AG04450 (cell line): ENCODE results near the gene CST4. TPM values are rescaled to one million over a fixed set of nuclear protein-coding genes. Genes with fewer than 3 reads are reported as not detected.
A peak's percentile ranks its signal among the peaks of the same experiment; 100 is the strongest.
"Not testable (repeated sequence)": the region's sequence is repeated elsewhere in the genome, so short reads cannot be mapped to it uniquely, and the experiment has no call there.

Source experiments
- CTCF ChIA-PET: fragments of 300-600, 350-600 bp; formaldehyde crosslinking; extraction: SDS; loops from one replicate; lab custom pipeline; 2022; ENCODE audit warnings: antibody characterized with exemption, inconsistent platforms; lab: Charles Lee
- POLR2A ChIA-PET: fragments of 350-600 bp; formaldehyde crosslinking; extraction: SDS; loops from one replicate; lab custom pipeline; 2021; ENCODE audit warnings: antibody characterized with exemption, inconsistent platforms; lab: Yijun Ruan, JAX
- DNase-seq: peaks from one replicate; pipeline ENCODE4 v3.0.0-alpha.2; 2011; ENCODE audit warnings: low read depth, low spot score
- H3K27ac ChIP-seq: one replicate; pipeline ENCODE4 v1.5.1; 2012; ENCODE audit warnings: low read depth, low read length, control low read depth
- H3K27me3 ChIP-seq: one replicate; pipeline ENCODE4 v1.6.0; 2012; ENCODE audit warnings: low read length; ENCODE audit not compliant: control insufficient read depth, insufficient read depth
- H3K4me3 ChIP-seq: 2 replicates; pipeline ENCODE4 v1.5.1; 2011; ENCODE audit warnings: mild to moderate bottlenecking, low read depth, low read length, control low read depth
- H3K9me3 ChIP-seq: 2 replicates; pipeline ENCODE4 v1.5.1; 2012; ENCODE audit warnings: low read length; ENCODE audit not compliant: control insufficient read depth, insufficient read depth
- CTCF ChIP-seq: IDR thresholded peaks from 2 replicates; pipeline ENCODE4 v1.5.1; 2011; ENCODE audit warnings: low read depth, low read length, control low read depth, inconsistent platforms
- polyA plus RNA-seq: library from polyadenylated mRNA; depleted of rRNA; stranded (reverse); fragments of >200 nt; gene quantifications from 2 replicates; pipeline ENCODE4 v1.2.3, GENCODE V29; 2011

The CST4 gene
- polyA plus RNA-seq, 1 experiment, result not detected

- peak overlapping the region; percentile 47 for H3K27ac ChIP-seq
- H3K9me3 ChIP-seq, result no peaks in the 10 kb centered on the region; the same call in 1 of the 2 replicates
- CTCF ChIA-PET, result interaction anchor here (0.6 to 2.3 kb wide), 3 partner anchors 8 to 53 kb away, joined by 4 to 8 read pairs (median 4); no protein-coding TSS in a partner anchor
- H3K27me3 ChIP-seq, result no peaks in the 10 kb centered on the region
- POLR2A ChIA-PET, result interaction anchor here (0.9 kb wide), 1 partner anchor 22 kb away, joined by 3 read pairs; the partner anchor contains the start of gene CST3
- DNase-seq, result peak; percentile 41
- no peak overlapping the region for H3K4me3 ChIP-seq
- TF ChIP-seq CTCF, result no peak
These were observed 28.6 kb downstream of the CST4 start for GRCh38 chr20:23659989-23660837.

- H3K27me3 ChIP-seq, DNase-seq, H3K27ac ChIP-seq, H3K4me3 ChIP-seq, POLR2A ChIA-PET, H3K9me3 ChIP-seq: not testable (repeated sequence)
- CTCF ChIA-PET, result interaction anchor here (2.0 kb wide), 1 partner anchor 8 kb away, joined by 4 read pairs; no protein-coding TSS in a partner anchor
These were observed 29.2 kb downstream of the CST4 start for GRCh38 chr20:23659610-23659988.

- CTCF ChIA-PET, result interaction anchor here (1.1 to 2.0 kb wide), 2 partner anchors 9 to 52 kb away, joined by 3 to 4 read pairs; no protein-coding TSS in a partner anchor
- Histone ChIP-seq H3K27me3 (no peaks in the 10 kb centered on the region), H3K27ac (no peak overlapping the region), H3K9me3 (no peaks in the 10 kb centered on the region; the same call in 1 of the 2 replicates), H3K4me3 (no peak overlapping the region)
- DNase-seq, result no peak
- POLR2A ChIA-PET, result no interaction called here
- no peak for TF ChIP-seq CTCF
These were observed 29.7 kb downstream of the CST4 start for GRCh38 chr20:23658989-23659609.

- ChIA-PET POLR2A (no interaction called here), CTCF (interaction anchor here (1.1 to 2.0 kb wide), 2 partner anchors 10 to 52 kb away, joined by 3 to 4 read pairs; no protein-coding TSS in a partner anchor)
- H3K27ac ChIP-seq, result no peak overlapping the region
- H3K27me3 ChIP-seq, result no peaks in the 10 kb centered on the region
- no peaks in the 10 kb centered on the region; the same call in 1 of the 2 replicates for H3K9me3 ChIP-seq
- H3K4me3 ChIP-seq, result no peak overlapping the region
- DNase-seq, result no peak
- no peak for TF ChIP-seq CTCF
These were observed 30.5 kb downstream of the CST4 start for GRCh38 chr20:23658336-23658735.

- TF ChIP-seq CTCF, result no peak
- CTCF ChIA-PET, result interaction anchor here (1.0 kb wide), 1 partner anchor 11 kb away, joined by 3 read pairs; no protein-coding TSS in a partner anchor
- H3K9me3 ChIP-seq, result no peaks in the 10 kb centered on the region; the same call in 1 of the 2 replicates
- H3K4me3 ChIP-seq, result no peak overlapping the region
- H3K27me3 ChIP-seq, result no peaks in the 10 kb centered on the region
- POLR2A ChIA-PET, result no interaction called here
- no peak overlapping the region for H3K27ac ChIP-seq
- DNase-seq, result no peak
These were observed 31.6 kb downstream of the CST4 start for GRCh38 chr20:23657202-23657601.
